Transverse colon (tissue), 4 donors: ENCODE results near the gene REN. TPM values are rescaled to one million over a fixed set of nuclear protein-coding genes. Genes with fewer than 3 reads are reported as not detected.
A peak's percentile ranks its signal among the peaks of the same experiment; 100 is the strongest.

ENCODE experiments used
- DNase-seq: peaks from one replicate; pipeline ENCODE4 v3.0.0-alpha.2; 2019
- H3K27ac ChIP-seq, 4 donors: fragments of 200-600 bp; sonication (generic); 2 replicates each; pipeline ENCODE4 v1.5.1; 2016 to 2018; ENCODE audit warnings: inconsistent platforms in 4 of 4
- H3K27me3 ChIP-seq: fragments of 200-600 bp; sonication (generic); 2 replicates; pipeline ENCODE4 v1.5.1; 2017; ENCODE audit warnings: inconsistent platforms
- H3K36me3 ChIP-seq, 4 donors: fragments of 200-600 bp; sonication (generic); 2 replicates each; pipeline ENCODE4 v1.5.1; 2017 to 2019; ENCODE audit warnings: inconsistent platforms in 4 of 4
- H3K4me1 ChIP-seq, 4 donors: fragments of 200-600 bp; sonication (generic); 2 replicates each; pipeline ENCODE4 v1.5.1; 2017 to 2020; ENCODE audit warnings: inconsistent platforms in 4 of 4
- H3K4me3 ChIP-seq, 4 donors: fragments of 200-600 bp; sonication (generic); 1 replicate in 1 of 4; 2 replicates in 3 of 4; pipeline versions ENCODE4 v1.5.1 to v1.6.1; 2017 to 2019; ENCODE audit warnings: inconsistent platforms in 4 of 4
- H3K9me3 ChIP-seq, 2 donors: fragments of 200-600 bp; sonication (generic); 2 replicates each; pipeline ENCODE4 v1.5.1; 2017 to 2019; ENCODE audit warnings: inconsistent platforms in 2 of 2
- EP300 ChIP-seq: sonication (generic); formaldehyde crosslinking; IDR thresholded peaks from one replicate; pipeline ENCODE4 v1.6.1; 2017; ENCODE audit warnings: antibody characterized with exemption, low read depth
- POLR2A ChIP-seq: fragments of 450-650 bp; IDR thresholded peaks from one replicate; pipeline ENCODE4 v1.6.1; 2016; ENCODE audit warnings: antibody characterized with exemption, mild to moderate bottlenecking, moderate library complexity
- POLR2AphosphoS5 ChIP-seq, 3 donors: sonication (generic); formaldehyde crosslinking; IDR thresholded peaks; one replicate each; pipeline ENCODE4 v1.6.1; 2016; ENCODE audit warnings: antibody characterized with exemption in 3 of 3
- WGBS, 2 donors: methylation state at CpG; one replicate each; pipeline ENCODE4 v1.1.5; 2018; ENCODE audit warnings: low coverage in 1 of 2; 5-methylcytosine and 5-hydroxymethylcytosine counted together
- in situ Hi-C, 4 donors: fragments of 200-750 bp; cut with MboI; loops; one replicate each; pipeline versions ENCODE4 v1.15.0 to v1.15.1; 2017; ENCODE audit warnings: low sequenced_read_pairs in 3 of 4, low pct_ligation_motif_present in 1 of 4, low pct_unique_long_range_greater_than_20kb in 1 of 4
- intact Hi-C: fragments of 100-400 bp; cut with DNase I; formaldehyde crosslinking; loops from one replicate; pipeline ENCODE4 v1.15.1; 2023; ENCODE audit warnings: low total_unique reads
- total RNA-seq, 4 donors: library from RNA; depleted of rRNA; stranded (reverse); fragments of >200 nt; gene quantifications; one replicate each; pipeline ENCODE4 v1.1.0, GENCODE V29; 2016
- TF ChIP-seq, protein P1 (sequence below), 5 experiments: fragments of 200-600 bp in 3 of 5; fragments of 450-650 bp in 2 of 5; sonication (generic) in 3 of 5; IDR thresholded peaks; 1 replicate in 2 of 5; 2 replicates in 3 of 5; pipeline ENCODE4 v1.5.1; 2016 to 2017; ENCODE audit warnings: antibody characterized with exemption in 5 of 5, inconsistent platforms in 3 of 5, mild to moderate bottlenecking in 2 of 5, moderate library complexity in 1 of 5

REN gene
- total RNA-seq, 4 donors from 2014 or later = 2.7 TPM; not detected in 3

GRCh38 chr1:204128464-204128963, 37.6 kb downstream of the REN start:
- Histone ChIP-seq H3K27ac (peak overlapping the region in 2 of 4 donors; percentile 57 to 68), H3K9me3 (no peaks in the 10 kb centered on the region), H3K36me3 (peaks cover 0 to 11% (median 0%) of the 10 kb centered on the region in 4 donors), H3K4me1 (peaks cover 11 to 32% (median 17%) of the 10 kb centered on the region in 4 donors), H3K4me3 (peak overlapping the region in 1 of 4 donors; percentile 36), H3K27me3 (no peaks in the 10 kb centered on the region)
- DNase-seq = no peak
- in situ Hi-C loops (loop anchor here (5.0 to 10.0 kb wide), 5 partner anchors 54 to 266 kb away; partner anchors contain the start of genes SOX13 (in 2 of the 4) and SNRPE (in 1 of the 4)), intact Hi-C loops (no loop called here)
- TF ChIP-seq EP300 = no peak
- TF ChIP-seq, protein P1, sequence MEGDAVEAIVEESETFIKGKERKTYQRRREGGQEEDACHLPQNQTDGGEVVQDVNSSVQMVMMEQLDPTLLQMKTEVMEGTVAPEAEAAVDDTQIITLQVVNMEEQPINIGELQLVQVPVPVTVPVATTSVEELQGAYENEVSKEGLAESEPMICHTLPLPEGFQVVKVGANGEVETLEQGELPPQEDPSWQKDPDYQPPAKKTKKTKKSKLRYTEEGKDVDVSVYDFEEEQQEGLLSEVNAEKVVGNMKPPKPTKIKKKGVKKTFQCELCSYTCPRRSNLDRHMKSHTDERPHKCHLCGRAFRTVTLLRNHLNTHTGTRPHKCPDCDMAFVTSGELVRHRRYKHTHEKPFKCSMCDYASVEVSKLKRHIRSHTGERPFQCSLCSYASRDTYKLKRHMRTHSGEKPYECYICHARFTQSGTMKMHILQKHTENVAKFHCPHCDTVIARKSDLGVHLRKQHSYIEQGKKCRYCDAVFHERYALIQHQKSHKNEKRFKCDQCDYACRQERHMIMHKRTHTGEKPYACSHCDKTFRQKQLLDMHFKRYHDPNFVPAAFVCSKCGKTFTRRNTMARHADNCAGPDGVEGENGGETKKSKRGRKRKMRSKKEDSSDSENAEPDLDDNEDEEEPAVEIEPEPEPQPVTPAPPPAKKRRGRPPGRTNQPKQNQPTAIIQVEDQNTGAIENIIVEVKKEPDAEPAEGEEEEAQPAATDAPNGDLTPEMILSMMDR (IDR thresholded peaks at IDR 0.05) = no peak
- TF ChIP-seq POLR2AphosphoS5 (IDR thresholded peaks at IDR 0.05) = no peak
- no peak for TF ChIP-seq POLR2A
- 33 to 66% methylated on average over 1 to 4 of the region's 4 CpGs for WGBS, 2 donors

DNA sequence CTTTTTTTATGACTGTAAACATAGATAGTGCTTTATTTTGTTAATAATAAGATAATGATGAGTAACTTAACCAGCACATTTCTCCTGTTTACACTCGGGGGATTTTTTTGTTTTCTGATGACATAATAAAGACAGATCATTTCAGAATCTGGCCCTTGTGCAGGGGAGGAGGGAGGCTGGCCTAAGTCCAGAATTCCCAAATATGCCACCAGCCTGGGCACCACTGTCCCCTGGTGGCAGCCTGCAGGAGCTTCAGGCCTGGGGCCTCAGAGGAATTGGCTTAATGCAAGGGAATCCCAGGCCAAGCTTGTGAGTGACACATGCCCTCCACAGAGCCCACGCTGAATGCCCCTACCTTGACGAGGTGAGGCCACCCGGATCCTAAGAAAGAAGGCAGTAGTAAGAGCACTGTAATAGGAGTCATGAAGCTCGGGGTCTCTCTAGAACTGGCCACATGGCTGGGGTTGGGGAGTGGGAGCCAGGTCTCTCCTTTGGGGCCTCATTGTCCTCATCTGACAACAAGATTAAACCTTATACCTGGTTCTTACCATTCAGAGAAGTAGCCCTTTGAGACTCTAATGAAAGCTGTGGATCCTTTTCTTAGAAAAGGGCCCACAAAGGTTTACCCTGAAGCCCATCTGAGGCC, 38.4 kb downstream of the REN start:
- in situ Hi-C loops = loop anchor here (5.0 to 10.0 kb wide), 5 partner anchors 53 to 265 kb away; partner anchors contain the start of genes SOX13 (in 2 of the 4) and SNRPE (in 1 of the 4)
- H3K9me3 ChIP-seq = no peaks in the 10 kb centered on the region
- peak in 2 of 3 donors; percentile 57 to 69 for TF ChIP-seq POLR2AphosphoS5 (IDR thresholded peaks at IDR 0.05)
- TF ChIP-seq, protein P1 (IDR thresholded peaks at IDR 0.05) = peak; percentile 94 to 98 (median 95)
- no peak for TF ChIP-seq EP300
- peak; percentile 69 for DNase-seq
- intact Hi-C loops = no loop called here
- H3K36me3 ChIP-seq = peaks cover 0 to 19% (median 0%) of the 10 kb centered on the region in 4 donors
- H3K4me3 ChIP-seq = no peak overlapping the region
- H3K27me3 ChIP-seq = no peaks in the 10 kb centered on the region
- peaks cover 11 to 32% (median 17%) of the 10 kb centered on the region in 4 donors for H3K4me1 ChIP-seq
- peak overlapping the region in 3 of 4 donors; percentile 38 to 68 (median 39) for H3K27ac ChIP-seq
- WGBS, 2 donors = 13 to 32% methylated on average over 1 to 5 of the region's 5 CpGs

GRCh38 chr1:204126956-204127355, 39.2 kb downstream of the REN start:
- peaks cover 0 to 24% (median 0%) of the 10 kb centered on the region in 4 donors for H3K36me3 ChIP-seq
- H3K4me3 ChIP-seq = no peak overlapping the region
- no peaks in the 10 kb centered on the region for H3K27me3 ChIP-seq
- 30% methylated on average over 7 of the region's 7 CpGs; no CpG with 5 or more reads in 1 of the 2 donors for WGBS, 2 donors
- H3K4me1 ChIP-seq = peaks cover 11 to 32% (median 17%) of the 10 kb centered on the region in 4 donors
- no peaks in the 10 kb centered on the region for H3K9me3 ChIP-seq
- peak overlapping the region; percentile 15 to 68 (median 32) for H3K27ac ChIP-seq
- in situ Hi-C loops = loop anchor here (5.0 to 10.0 kb wide), 5 partner anchors 52 to 265 kb away; partner anchors contain the start of genes SOX13 (in 2 of the 4) and SNRPE (in 1 of the 4)
- DNase-seq = no peak
- TF ChIP-seq, protein P1 (IDR thresholded peaks at IDR 0.05) = no peak
- no peak for TF ChIP-seq POLR2AphosphoS5 (IDR thresholded peaks at IDR 0.05)
- no peak for TF ChIP-seq POLR2A
- no peak for TF ChIP-seq EP300
- intact Hi-C loops = no loop called here

- H3K36me3 ChIP-seq = peaks cover 0 to 29% (median 0%) of the 10 kb centered on the region in 4 donors
- intact Hi-C loops = no loop called here
Measured at GRCh38 chr1:204126386-204126785, 39.8 kb downstream of the REN start.

More at GRCh38 chr1:204126386-204126785, 39.8 kb downstream of the REN start:
- TF ChIP-seq POLR2A = no peak
- TF ChIP-seq POLR2AphosphoS5 (IDR thresholded peaks at IDR 0.05) = no peak
- TF ChIP-seq, protein P1 (IDR thresholded peaks at IDR 0.05) = no peak
- Histone ChIP-seq H3K27me3 (no peaks in the 10 kb centered on the region), H3K4me3 (no peak overlapping the region), H3K27ac (peak overlapping the region; percentile 15 to 68 (median 32)), H3K4me1 (peaks cover 11 to 32% (median 17%) of the 10 kb centered on the region in 4 donors), H3K9me3 (no peaks in the 10 kb centered on the region)
- in situ Hi-C loops = loop anchor here (5.0 to 10.0 kb wide), 5 partner anchors 52 to 264 kb away; partner anchors contain the start of genes SOX13 (in 2 of the 4) and SNRPE (in 1 of the 4)
- DNase-seq = no peak
- 65 to 70% methylated on average over 5 to 8 of the region's 8 CpGs for WGBS, 2 donors
